MCF 10A (cell line): ENCODE results near the gene FTCD. TPM values are rescaled to one million over a fixed set of nuclear protein-coding genes. Genes with fewer than 3 reads are reported as not detected.
"Not testable (repeated sequence)": the region's sequence is repeated elsewhere in the genome, so short reads cannot be mapped to it uniquely, and the experiment has no call there.

Source experiments
- BruUV-seq: library from RNA; stranded (reverse); fragments of 400-500 nt; replicated peaks from 2 replicates; lab custom pipeline; 2021; lab: Mats Ljungman, UMichigan
- CTCF ChIA-PET: fragments of 300-600 bp; sonication (Branson Sonifier 250); formaldehyde crosslinking; extraction: SDS; loops from one replicate; lab custom pipeline; 2021; ENCODE audit warnings: antibody characterized with exemption, inconsistent platforms; lab: Yijun Ruan, JAX
- POLR2A ChIA-PET: fragments of 300-600, 350-650 bp; sonication (Branson Sonifier 250); formaldehyde crosslinking; extraction: SDS; loops from one replicate; lab custom pipeline; 2020; ENCODE audit warnings: antibody characterized with exemption, inconsistent platforms; lab: Yijun Ruan, JAX
- DNase-seq: peaks from one replicate; pipeline ENCODE4 v3.0.0-alpha.2; 2018; ENCODE audit not compliant: unreplicated experiment
- H3K27ac Mint-ChIP-seq: one replicate; pipeline ENCODE4 v1.8.0; 2022; ENCODE audit warnings: mild to moderate bottlenecking, low read depth, mixed read lengths; ENCODE audit not compliant: unreplicated experiment
- H3K27me3 Mint-ChIP-seq: one replicate; pipeline ENCODE4 v1.8.0; 2022; ENCODE audit warnings: mixed read lengths; ENCODE audit not compliant: insufficient read depth, unreplicated experiment
- H3K36me3 Mint-ChIP-seq: one replicate; pipeline ENCODE4 v1.8.0; 2022; ENCODE audit warnings: mild to moderate bottlenecking, moderate library complexity, mixed read lengths; ENCODE audit not compliant: insufficient read depth, unreplicated experiment
- H3K4me1 Mint-ChIP-seq: one replicate; pipeline ENCODE4 v1.8.0; 2022; ENCODE audit warnings: mixed read lengths; ENCODE audit not compliant: insufficient read depth, unreplicated experiment
- H3K4me3 Mint-ChIP-seq: one replicate; pipeline ENCODE4 v1.8.0; 2022; ENCODE audit warnings: mild to moderate bottlenecking, moderate library complexity, mixed read lengths; ENCODE audit not compliant: unreplicated experiment
- H3K9me3 Mint-ChIP-seq: one replicate; pipeline ENCODE4 v1.8.0; 2022; ENCODE audit warnings: mixed read lengths; ENCODE audit not compliant: unreplicated experiment
- CTCF ChIP-seq: fragments of 200-600 bp; IDR thresholded peaks from one replicate; pipeline ENCODE4 v1.8.0; 2022; ENCODE audit warnings: antibody characterized with exemption, mild to moderate bottlenecking; ENCODE audit not compliant: unreplicated experiment
- intact Hi-C: fragments of 100-400 bp; cut with micrococcal nuclease; formaldehyde crosslinking; loops from 2 replicates; pipeline ENCODE4 v1.14.1; 2022
- total RNA-seq: library from RNA; stranded (reverse); gene quantifications from 2 replicates; pipeline ENCODE4 v1.2.3, GENCODE V29; 2022

The FTCD gene
- total RNA-seq, 1 experiment from 2014 or later, result not detected

DNA sequence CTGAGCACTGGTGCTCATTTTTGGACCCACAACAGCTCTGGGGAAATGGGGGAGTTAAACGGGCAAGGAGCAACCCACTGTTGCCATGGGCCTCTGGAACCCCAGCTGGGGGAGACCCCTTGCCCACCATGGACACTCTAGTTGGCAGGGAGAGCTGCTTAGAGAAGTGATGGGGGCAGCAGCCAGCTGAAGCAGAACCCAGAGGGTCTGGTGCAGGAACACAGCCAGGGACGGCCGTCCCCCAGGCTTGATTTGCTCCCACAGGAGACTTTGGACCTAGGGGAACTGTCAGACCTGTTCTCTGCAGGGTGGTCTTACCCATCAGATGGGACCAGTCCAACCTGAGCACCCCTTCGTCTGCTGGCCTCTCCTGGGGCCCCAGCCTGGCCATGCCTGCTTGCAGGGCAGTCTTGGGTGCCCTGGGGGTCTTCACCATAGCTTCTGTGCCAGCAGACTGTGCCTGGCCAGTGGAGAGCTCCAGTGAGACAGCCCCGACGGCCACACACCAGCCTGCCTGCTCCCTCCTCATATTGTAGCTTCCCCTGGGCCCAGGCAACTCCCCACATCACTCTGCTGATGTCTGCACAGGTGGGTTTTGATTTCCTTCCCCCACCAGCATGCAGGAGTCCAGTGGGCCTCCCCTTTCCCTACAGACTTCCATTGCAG, 17.6 kb upstream of the FTCD start:
- intact Hi-C loops, result no loop called here
- no TSS peak for BruUV-seq
- CTCF ChIA-PET, result interaction anchor here (0.6 to 1.0 kb wide), 2 partner anchors 123 to 201 kb away, joined by 3 read pairs; no protein-coding TSS in a partner anchor
- DNase-seq, result no peak
- H3K4me3 Mint-ChIP-seq, result no peak overlapping the region
- no peaks in the 10 kb centered on the region for H3K36me3 Mint-ChIP-seq
- peaks cover 18% of the 10 kb centered on the region for H3K9me3 Mint-ChIP-seq
- no peaks in the 10 kb centered on the region for H3K4me1 Mint-ChIP-seq
- POLR2A ChIA-PET, result interaction anchor here (0.7 kb wide), 1 partner anchor 29 kb away, joined by 3 read pairs; no protein-coding TSS in a partner anchor
- H3K27ac Mint-ChIP-seq, result no peak overlapping the region
- H3K27me3 Mint-ChIP-seq, result peaks cover 21% of the 10 kb centered on the region
- no peak for TF ChIP-seq CTCF

- TF ChIP-seq CTCF, result no peak
- Mint-ChIP-seq H3K36me3 (no peaks in the 10 kb centered on the region), H3K27me3 (peaks cover 21% of the 10 kb centered on the region), H3K4me3 (no peak overlapping the region), H3K9me3 (peaks cover 12% of the 10 kb centered on the region), H3K27ac (no peak overlapping the region), H3K4me1 (no peaks in the 10 kb centered on the region)
- no peak for DNase-seq
- intact Hi-C loops, result no loop called here
- BruUV-seq, result no TSS peak
- POLR2A ChIA-PET, result no interaction called here
- CTCF ChIA-PET, result interaction anchor here (0.6 to 1.0 kb wide), 2 partner anchors 122 to 201 kb away, joined by 3 read pairs; no protein-coding TSS in a partner anchor
These were observed 16.9 kb upstream of the FTCD start for GRCh38 chr21:46171996-46172862.

DNA sequence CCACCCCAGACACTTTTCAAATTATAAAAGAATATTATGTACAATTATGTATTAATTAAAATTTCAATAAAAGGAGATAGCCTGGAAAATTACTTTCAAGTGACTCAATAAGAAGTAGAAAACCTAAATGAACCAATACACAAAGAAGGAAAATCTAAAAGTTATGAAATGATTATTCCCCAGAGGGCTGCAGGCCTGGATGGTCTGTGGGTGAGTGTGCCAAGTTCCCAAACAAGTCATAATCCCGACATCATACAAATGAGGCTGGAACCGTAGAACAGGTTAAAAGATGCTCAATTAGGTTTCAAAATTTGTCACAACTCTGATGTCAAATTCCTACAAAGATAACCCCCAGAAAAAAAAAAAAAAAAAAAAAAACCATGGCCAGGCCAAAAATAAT, 16.2 kb upstream of the FTCD start:
- POLR2A ChIA-PET, result no interaction called here
- Mint-ChIP-seq H3K36me3 (no peaks in the 10 kb centered on the region), H3K4me1 (no peaks in the 10 kb centered on the region), H3K4me3 (no peak overlapping the region), H3K9me3 (peaks cover 12% of the 10 kb centered on the region), H3K27me3 (peaks cover 21% of the 10 kb centered on the region), H3K27ac (no peak overlapping the region)
- no peak for TF ChIP-seq CTCF
- DNase-seq, result no peak
- CTCF ChIA-PET, result interaction anchor here (0.9 kb wide), 1 partner anchor 28 kb away, joined by 3 read pairs; no protein-coding TSS in a partner anchor
- no TSS peak for BruUV-seq
- intact Hi-C loops, result no loop called here

- ChIA-PET POLR2A (interaction anchor here (0.6 kb wide), 1 partner anchor 27 kb away, joined by 5 read pairs; no protein-coding TSS in a partner anchor), CTCF (interaction anchor here (0.9 kb wide), 1 partner anchor 27 kb away, joined by 3 read pairs; no protein-coding TSS in a partner anchor)
- H3K36me3 Mint-ChIP-seq, DNase-seq, H3K27ac Mint-ChIP-seq, BruUV-seq, intact Hi-C loops, H3K4me3 Mint-ChIP-seq, H3K4me1 Mint-ChIP-seq: not testable (repeated sequence)
- peaks cover 15% of the 10 kb centered on the region for H3K27me3 Mint-ChIP-seq
- peaks cover 12% of the 10 kb centered on the region for H3K9me3 Mint-ChIP-seq
These were observed 15.2 kb upstream of the FTCD start for GRCh38 chr21:46170436-46171193.
